ACHN (cell line): ENCODE results near the gene DFFA.
"Not testable (repeated sequence)": the region's sequence is repeated elsewhere in the genome, so short reads cannot be mapped to it uniquely, and the experiment has no call there.

ENCODE experiments used
- DNase-seq: peaks from one replicate; pipeline ENCODE4 v3.0.0-alpha.2; 2015
- in situ Hi-C: cut with HindIII; loops from 2 replicates; pipeline ENCODE4 v1.10.0; 2017; ENCODE audit warnings: low sequenced_read_pairs, low pct_ligation_motif_present, low pct_unique_long_range_greater_than_20kb

Gene DFFA

GRCh38 chr1:10474613-10475507 is 2.5 kb upstream of the DFFA start, which contains the start of gene PEX14:
Gene PEX14, plus strand, starts transcription at chr1:10474950. Its CDS starts 17 bp downstream, at chr1:10474967.
- in situ Hi-C loops = no loop called here
- DNase-seq = peak; percentile 88

- in situ Hi-C loops, DNase-seq: not testable (repeated sequence)
Observed at GRCh38 chr1:10474309-10474612, 1.9 kb upstream of the DFFA start.

GRCh38 chr1:10473145-10473765 is 926 bp upstream of the DFFA start:
- in situ Hi-C loops = no loop called here

GRCh38 chr1:10471411-10472219 is 714 bp downstream of the DFFA start:
- DNase-seq = peak; percentile 31

More at GRCh38 chr1:10473145-10473765, 926 bp upstream of the DFFA start:
- no peak for DNase-seq

DNA sequence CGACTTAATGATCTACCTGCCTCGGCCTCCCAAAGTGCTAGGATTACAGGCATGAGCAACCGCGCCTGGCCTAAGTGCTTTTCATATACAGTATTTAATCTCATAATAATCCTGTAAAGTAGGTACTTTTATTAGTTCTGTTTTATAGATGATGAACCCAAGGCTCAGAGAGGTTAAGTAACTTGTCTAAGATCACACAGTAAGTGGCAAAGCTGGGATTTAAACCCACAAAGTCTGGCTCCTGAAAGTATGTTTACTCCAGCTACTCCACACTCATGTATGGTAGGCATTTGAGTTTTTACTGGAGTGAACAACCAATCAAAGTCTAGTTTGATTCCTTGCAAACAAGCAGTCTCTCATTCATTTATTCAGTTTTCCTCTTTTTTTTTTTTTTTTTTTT is 2.3 kb downstream of the DFFA start:
- DNase-seq = no peak
- in situ Hi-C loops = no loop called here

More at GRCh38 chr1:10471411-10472219, 714 bp downstream of the DFFA start:
- in situ Hi-C loops = no loop called here

GRCh38 chr1:10467078-10467477 is 5.3 kb downstream of the DFFA start:
- in situ Hi-C loops = no loop called here
- DNase-seq = no peak

DNA sequence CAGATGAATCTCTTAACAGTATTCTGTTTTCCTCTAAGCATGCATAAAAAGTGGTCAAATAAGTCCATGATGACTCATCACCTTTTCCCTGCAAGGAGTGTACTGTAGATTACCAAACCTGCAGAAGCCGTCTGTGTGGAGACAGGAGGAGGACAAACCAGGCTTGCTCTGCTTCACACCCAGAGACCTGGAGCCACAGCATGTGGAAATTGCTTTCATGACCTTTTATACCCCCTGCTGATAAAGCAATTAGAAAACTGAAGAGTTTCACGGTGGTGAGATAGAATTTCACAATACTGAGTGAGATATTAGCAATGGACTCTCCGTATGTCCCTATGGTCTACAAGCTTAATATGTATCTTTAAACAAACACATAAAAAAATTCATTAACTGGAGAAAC is 13.1 kb downstream of the DFFA start:
- DNase-seq = peak; percentile 72

GRCh38 chr1:10457875-10458274 is 14.5 kb downstream of the DFFA start:
- no peak for DNase-seq
- in situ Hi-C loops = no loop called here

More for the DNA sequence above, 13.1 kb downstream of the DFFA start:
- in situ Hi-C loops = no loop called here

DNA sequence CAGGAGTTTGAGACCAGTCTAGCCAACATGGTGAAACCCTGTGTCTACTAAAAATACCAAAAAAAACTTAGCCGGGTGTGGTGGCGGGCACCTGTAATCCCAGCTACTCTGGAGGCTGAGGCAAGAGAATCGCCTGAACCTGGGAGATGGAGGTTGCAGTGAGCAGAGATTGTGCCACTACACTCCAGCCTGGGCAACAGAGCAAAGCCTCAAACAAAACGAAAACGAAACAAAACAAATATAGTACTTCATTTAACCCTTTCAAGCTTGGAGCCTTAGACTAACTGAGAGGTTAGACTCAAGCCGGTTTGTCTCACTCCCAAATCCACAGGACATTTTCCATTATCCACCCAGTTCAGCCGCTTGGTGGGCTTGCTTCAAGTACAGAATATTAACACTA is 14.9 kb downstream of the DFFA start:
- DNase-seq, in situ Hi-C loops: not testable (repeated sequence)

- in situ Hi-C loops = no loop called here
- DNase-seq = no peak
Observed at GRCh38 chr1:10456661-10457060, 15.7 kb downstream of the DFFA start.

- no peak for DNase-seq
- in situ Hi-C loops = no loop called here
Observed at GRCh38 chr1:10456048-10456447, 16.3 kb downstream of the DFFA start.

DNA sequence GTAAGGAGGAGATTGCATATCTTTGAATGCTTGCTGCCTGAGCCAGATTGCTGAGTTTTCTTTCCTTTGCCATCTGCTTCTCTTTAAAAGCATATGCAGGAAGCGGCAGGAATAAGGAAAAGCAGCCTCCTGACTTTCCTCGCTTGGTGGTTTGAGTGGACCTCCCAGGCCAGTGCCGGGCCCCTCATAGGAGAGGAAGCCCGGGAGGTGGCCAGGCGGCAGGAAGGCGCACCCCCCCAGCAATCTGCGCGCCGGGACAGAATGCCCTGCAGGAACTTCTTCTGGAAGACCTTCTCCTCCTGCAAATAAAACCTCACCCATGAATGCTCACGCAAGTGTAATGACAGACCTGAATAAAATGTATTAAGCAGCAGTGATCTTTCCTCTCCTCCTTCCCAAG is 21.0 kb downstream of the DFFA start:
- no peak for DNase-seq
- in situ Hi-C loops = no loop called here

DNA sequence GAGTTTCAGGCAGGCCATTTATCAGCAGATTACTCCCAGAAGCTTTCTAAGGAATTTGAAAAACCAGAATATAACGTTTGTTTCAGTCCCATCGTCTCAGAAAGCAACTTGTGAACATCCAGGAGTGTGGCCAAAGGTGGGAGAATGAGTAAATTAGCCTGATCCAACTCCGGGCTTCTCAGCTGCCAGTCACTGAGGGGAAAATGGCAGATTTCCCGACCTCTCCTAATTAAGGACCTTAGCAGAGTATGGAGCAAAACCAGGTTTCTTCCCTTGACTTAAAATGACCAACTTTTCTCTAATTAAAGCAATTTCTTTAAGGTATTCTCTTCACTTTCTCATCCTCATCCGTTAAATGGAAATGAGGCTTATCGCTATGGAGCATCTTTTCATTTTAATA is 21.5 kb downstream of the DFFA start:
- in situ Hi-C loops = no loop called here
- no peak for DNase-seq

- in situ Hi-C loops = no loop called here
- no peak for DNase-seq
Observed at GRCh38 chr1:10450156-10450814, 22.0 kb downstream of the DFFA start.

DNA sequence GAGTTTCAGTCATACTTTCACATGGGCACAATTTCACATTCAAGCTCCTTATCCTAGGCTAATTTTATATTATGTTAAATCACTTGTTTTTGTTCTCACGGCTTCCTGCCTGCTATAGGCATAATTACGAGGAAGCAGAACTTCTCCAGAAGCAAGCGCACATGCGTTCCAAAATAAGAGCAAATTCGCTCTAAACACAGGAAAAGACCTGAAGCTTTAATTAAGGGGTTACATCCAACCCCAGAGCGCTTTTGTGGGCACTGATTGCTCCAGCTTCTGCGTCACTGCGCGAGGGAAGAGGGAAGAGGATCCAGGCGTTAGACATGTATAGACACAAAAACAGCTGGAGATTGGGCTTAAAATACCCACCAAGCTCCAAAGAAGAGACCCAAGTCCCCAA is 22.6 kb downstream of the DFFA start, which contains the start of gene CORT:
Gene CORT (plus strand): TSS at position 281 of the 400 bp plus-strand sequence. CDS start 193 bp downstream, outside the sequence.
- in situ Hi-C loops = no loop called here
- DNase-seq = no peak

- no peak for DNase-seq
- in situ Hi-C loops = no loop called here
Observed at GRCh38 chr1:10446790-10447422, 25.4 kb downstream of the DFFA start.

GRCh38 chr1:10444795-10445397 is 27.4 kb downstream of the DFFA start:
- in situ Hi-C loops = no loop called here
- no peak for DNase-seq

GRCh38 chr1:10444248-10444647 is 28.1 kb downstream of the DFFA start:
- in situ Hi-C loops = no loop called here
- DNase-seq = no peak
